HL-60 (cell line): ENCODE results near the gene DNAJC15.

Source experiments
- DNase-seq, 2 experiments: peaks; one replicate each; pipeline ENCODE4 v3.0.0-alpha.2; 2010 to 2020; ENCODE audit warnings: low read depth in 1 of 2, low spot score in 1 of 2
- H3K27ac ChIP-seq: fragments of 250-450 bp; sonication (Bioruptor Pico); replicated peaks from 2 replicates; pipeline ENCODE4 v1.5.1; 2020; ENCODE audit warnings: mild to moderate bottlenecking, moderate library complexity
- H3K27me3 ChIP-seq: fragments of 250-450 bp; sonication (Bioruptor Pico); 2 replicates; pipeline ENCODE4 v1.5.1; 2021; ENCODE audit warnings: mild to moderate bottlenecking, moderate library complexity; ENCODE audit not compliant: insufficient read depth, poor library complexity, severe bottlenecking
- H3K4me3 ChIP-seq: replicated peaks from 2 replicates; pipeline ENCODE4 v1.5.1; 2011; ENCODE audit warnings: mild to moderate bottlenecking, control low read depth, low read length; ENCODE audit not compliant: insufficient read depth
- CTCF ChIP-seq: IDR thresholded peaks from one replicate; pipeline ENCODE4 v1.5.1; 2011; ENCODE audit warnings: low read length, control low read depth, inconsistent platforms; ENCODE audit not compliant: insufficient read depth
- GABPA ChIP-seq: IDR thresholded peaks from 2 replicates; pipeline ENCODE4 v1.6.1; 2012; ENCODE audit warnings: low read depth
- POLR2AphosphoS5 ChIP-seq: IDR thresholded peaks from 2 replicates; pipeline ENCODE4 v1.6.1; 2012; ENCODE audit warnings: low read depth
- REST ChIP-seq: IDR thresholded peaks from 2 replicates; pipeline ENCODE4 v1.6.1; 2012; ENCODE audit warnings: low read depth; ENCODE audit not compliant: insufficient replicate concordance
- SPI1 ChIP-seq: IDR thresholded peaks from 2 replicates; pipeline ENCODE4 v1.6.1; 2012; ENCODE audit warnings: low read depth, mild to moderate bottlenecking, borderline replicate concordance

Gene DNAJC15

GRCh38 chr13:43079392-43079931, 56.1 kb downstream of the DNAJC15 start:
- no peak for DNase-seq
- H3K27ac ChIP-seq: no peak overlapping the region
- no peak overlapping the region for H3K4me3 ChIP-seq
- no peaks in the 10 kb centered on the region for H3K27me3 ChIP-seq
- TF ChIP-seq POLR2AphosphoS5 (no peak), SPI1 (no peak), CTCF (no peak), REST (no peak), GABPA (no peak)

GRCh38 chr13:43080199-43080598, 56.8 kb downstream of the DNAJC15 start:
- TF ChIP-seq CTCF: no peak
- TF ChIP-seq GABPA: no peak
- no peak for TF ChIP-seq SPI1
- TF ChIP-seq POLR2AphosphoS5: no peak
- TF ChIP-seq REST: no peak
- H3K4me3 ChIP-seq: no peak overlapping the region
- DNase-seq: no peak
- H3K27ac ChIP-seq: no peak overlapping the region
- H3K27me3 ChIP-seq: no peaks in the 10 kb centered on the region

GRCh38 chr13:43081866-43082265, 58.5 kb downstream of the DNAJC15 start:
- Histone ChIP-seq H3K27ac (no peak overlapping the region), H3K4me3 (no peak overlapping the region), H3K27me3 (no peaks in the 10 kb centered on the region)
- TF ChIP-seq SPI1: no peak
- no peak for TF ChIP-seq POLR2AphosphoS5
- TF ChIP-seq GABPA: no peak
- TF ChIP-seq REST: no peak
- no peak for TF ChIP-seq CTCF
- no peak for DNase-seq
